Right cardiac atrium (tissue), 5 donors: Measurements from ENCODE around the gene TOP3B. TPM values are rescaled to one million over a fixed set of nuclear protein-coding genes. Genes with fewer than 3 reads are reported as not detected.
A peak's percentile ranks its signal among the peaks of the same experiment; 100 is the strongest.
"Not testable (repeated sequence)": the region's sequence is repeated elsewhere in the genome, so short reads cannot be mapped to it uniquely, and the experiment has no call there.

Experiments
- ATAC-seq, 2 donors: fragments of 200-7000 bp; cut with Tn5 transposase; one replicate each; pipeline versions ENCODE4 v1.8.0 to v1.9.1; 2020; ENCODE audit warnings: moderate library complexity in 2 of 2, mild to moderate bottlenecking in 1 of 2
- DNase-seq, 3 donors: peaks; one replicate each; pipeline ENCODE4 v3.0.0-alpha.2; 2020
- H3K27ac ChIP-seq: one replicate; pipeline ENCODE4 v1.5.1; 2013; ENCODE audit warnings: mild to moderate bottlenecking, low read length, control low read depth, moderate library complexity
- H3K27me3 ChIP-seq: one replicate; pipeline ENCODE4 v1.6.1; 2013; ENCODE audit not compliant: control insufficient read depth, insufficient read depth
- H3K4me1 ChIP-seq: one replicate; pipeline ENCODE4 v1.6.1; 2013; ENCODE audit warnings: low read length; ENCODE audit not compliant: control insufficient read depth, insufficient read depth
- H3K4me3 ChIP-seq: one replicate; pipeline ENCODE4 v1.5.1; 2013; ENCODE audit warnings: low read length, control low read depth
- H3K9me3 ChIP-seq: one replicate; pipeline ENCODE4 v1.6.1; 2013; ENCODE audit warnings: low read length; ENCODE audit not compliant: control insufficient read depth
- WGBS: extraction: QIAGEN DNeasy Blood & Tissue Kit; methylation state at CpG from one replicate; pipeline ENCODE4 v1.1.7; 2013; 5-methylcytosine and 5-hydroxymethylcytosine counted together
- intact Hi-C, 4 donors: fragments of 100-400 bp; cut with DNase I; formaldehyde crosslinking; loops; one replicate each; pipeline versions ENCODE4 v1.11.0 to v1.14.0; 2022 to 2023
- polyA plus RNA-seq: library from polyadenylated mRNA; stranded (reverse); fragments of 200-250 nt; gene quantifications from one replicate; pipeline ENCODE4 v1.2.3, GENCODE V29; 2013
- total RNA-seq, 4 donors: library from RNA; stranded (reverse); fragmentation: NEBNext Ultra II Directional; extraction: Animal tissue kit (Norgen Biotek cat#: 25700); gene quantifications; one replicate each; pipeline ENCODE4 v1.2.1, GENCODE V29; 2021
- donor health status: healthy with polysubstance abuse.
- donor health status: DM: no; HTN: yes; CAD: no.
- donor health status: DM: no; HTN: no; CAD: no.
- donor health status: DM: no; HTN: yes; CAD: no; lungs with severe emphysema.
- donor health status: DM: yes; HTN: yes; CAD: no.

TOP3B gene
- total and polyA plus RNA-seq, 5 donors: 11.1 to 17.8 (median 12.8) TPM

GRCh38 chr22:21939935-21940334 is 42.7 kb downstream of the TOP3B start:
- not testable (repeated sequence) for H3K27me3 ChIP-seq, H3K9me3 ChIP-seq, ATAC-seq, H3K4me3 ChIP-seq, DNase-seq
- WGBS: 71% methylated on average over 5 of the region's 5 CpGs
- peak overlapping the region; percentile 98 for H3K27ac ChIP-seq
- intact Hi-C loops: loop anchor here in 2 of 4 donors (5.0 to 10.0 kb wide), 3 partner anchors 165 to 228 kb away; no protein-coding TSS in a partner anchor
- H3K4me1 ChIP-seq: peaks cover 35% of the 10 kb centered on the region

GRCh38 chr22:21939461-21939913 is 43.1 kb downstream of the TOP3B start:
- Histone ChIP-seq H3K27ac (peak overlapping the region; percentile 98), H3K9me3 (no peaks in the 10 kb centered on the region), H3K4me1 (peaks cover 35% of the 10 kb centered on the region), H3K4me3 (no peak overlapping the region), H3K27me3 (no peaks in the 10 kb centered on the region)
- intact Hi-C loops: loop anchor here in 2 of 4 donors (5.0 to 10.0 kb wide), 2 partner anchors 165 to 227 kb away; no protein-coding TSS in a partner anchor
- DNase-seq: peak in 2 of 3 donors; percentile 58 to 69
- 45% methylated on average over 10 of the region's 10 CpGs for WGBS
- ATAC-seq: no peak

- no peaks in the 10 kb centered on the region for H3K9me3 ChIP-seq
- ATAC-seq: no peak
- no peak overlapping the region for H3K4me3 ChIP-seq
- intact Hi-C loops: loop anchor here in 3 of 4 donors (1.0 to 10.0 kb wide), 3 partner anchors 164 to 227 kb away; no protein-coding TSS in a partner anchor
- WGBS: 65% methylated on average over 11 of the region's 11 CpGs
- no peaks in the 10 kb centered on the region for H3K27me3 ChIP-seq
- peaks cover 33% of the 10 kb centered on the region for H3K4me1 ChIP-seq
- DNase-seq: no peak
- H3K27ac ChIP-seq: peak overlapping the region; percentile 98
These were observed 43.7 kb downstream of the TOP3B start for GRCh38 chr22:21938906-21939305.

GRCh38 chr22:21938071-21938822 is 44.3 kb downstream of the TOP3B start:
- H3K4me1 ChIP-seq: peaks cover 27% of the 10 kb centered on the region
- no peaks in the 10 kb centered on the region for H3K9me3 ChIP-seq
- ATAC-seq (peak; percentile 89 to 91), DNase-seq (peak; percentile 94 to 98 (median 97))
- peak overlapping the region; percentile 56 for H3K4me3 ChIP-seq
- intact Hi-C loops: loop anchor here in 3 of 4 donors (1.0 to 10.0 kb wide), 3 partner anchors 163 to 226 kb away; no protein-coding TSS in a partner anchor
- H3K27ac ChIP-seq: peak overlapping the region; percentile 98
- no peaks in the 10 kb centered on the region for H3K27me3 ChIP-seq
- WGBS: 1% methylated on average over 42 of the region's 42 CpGs

- DNase-seq (peak; percentile 89 to 91 (median 90)), ATAC-seq (peak; percentile 57 to 65)
- H3K27me3 ChIP-seq: no peaks in the 10 kb centered on the region
- intact Hi-C loops: loop anchor here in 3 of 4 donors (1.0 to 10.0 kb wide), 3 partner anchors 163 to 225 kb away; no protein-coding TSS in a partner anchor
- peak overlapping the region; percentile 98 for H3K27ac ChIP-seq
- H3K4me3 ChIP-seq: no peak overlapping the region
- peaks cover 23% of the 10 kb centered on the region for H3K4me1 ChIP-seq
- WGBS: 7% methylated on average over 8 of the region's 8 CpGs
- H3K9me3 ChIP-seq: no peaks in the 10 kb centered on the region
These were observed 44.8 kb downstream of the TOP3B start for GRCh38 chr22:21937821-21938070.

- peaks cover 21% of the 10 kb centered on the region for H3K4me1 ChIP-seq
- DNase-seq (peak; percentile 63 to 77 (median 75)), ATAC-seq (peak in 1 of 2 donors; percentile 4)
- intact Hi-C loops: loop anchor here in 2 of 4 donors (5.0 to 10.0 kb wide), 2 partner anchors 162 to 225 kb away; no protein-coding TSS in a partner anchor
- H3K27me3 ChIP-seq: no peaks in the 10 kb centered on the region
- H3K4me3 ChIP-seq: no peak overlapping the region
- WGBS: 38% methylated on average over 20 of the region's 20 CpGs
- H3K27ac ChIP-seq: peak overlapping the region; percentile 98
- H3K9me3 ChIP-seq: no peaks in the 10 kb centered on the region
These were observed 45.4 kb downstream of the TOP3B start for GRCh38 chr22:21937041-21937820.

- WGBS: 63% methylated on average over 15 of the region's 15 CpGs
- DNase-seq (peak; percentile 45 to 77 (median 72)), ATAC-seq (no peak)
- intact Hi-C loops: loop anchor here in 2 of 4 donors (5.0 to 10.0 kb wide), 2 partner anchors 161 to 224 kb away; no protein-coding TSS in a partner anchor
- H3K27ac ChIP-seq: peak overlapping the region; percentile 60
- H3K4me3 ChIP-seq: no peak overlapping the region
- H3K27me3 ChIP-seq: no peaks in the 10 kb centered on the region
- H3K9me3 ChIP-seq: no peaks in the 10 kb centered on the region
- H3K4me1 ChIP-seq: peaks cover 17% of the 10 kb centered on the region
These were observed 46.3 kb downstream of the TOP3B start for GRCh38 chr22:21936151-21936775.

GRCh38 chr22:21933910-21934309 is 48.7 kb downstream of the TOP3B start:
- Histone ChIP-seq H3K27me3 (no peaks in the 10 kb centered on the region), H3K27ac (no peak overlapping the region), H3K4me3 (no peak overlapping the region), H3K9me3 (no peaks in the 10 kb centered on the region), H3K4me1 (peaks cover 16% of the 10 kb centered on the region)
- 96% methylated on average over 19 of the region's 19 CpGs for WGBS
- intact Hi-C loops: loop anchor here in 1 of 4 donors (10.0 kb wide), 1 partner anchor 159 kb away; no protein-coding TSS in a partner anchor
- no peak for ATAC-seq
- peak in 1 of 3 donors; percentile 44 for DNase-seq

- ATAC-seq (no peak), DNase-seq (peak in 1 of 3 donors; percentile 57)
- Histone ChIP-seq H3K4me1 (peaks cover 14% of the 10 kb centered on the region), H3K4me3 (no peak overlapping the region), H3K27ac (no peak overlapping the region), H3K9me3 (no peaks in the 10 kb centered on the region), H3K27me3 (no peaks in the 10 kb centered on the region)
- WGBS: 94% methylated on average over 23 of the region's 23 CpGs
- intact Hi-C loops: loop anchor here in 1 of 4 donors (10.0 kb wide), 1 partner anchor 159 kb away; no protein-coding TSS in a partner anchor
These were observed 49.2 kb downstream of the TOP3B start for GRCh38 chr22:21933413-21933812.

GRCh38 chr22:21932347-21932746 is 50.2 kb downstream of the TOP3B start:
- ATAC-seq (no peak), DNase-seq (no peak)
- H3K27me3 ChIP-seq: no peaks in the 10 kb centered on the region
- intact Hi-C loops: loop anchor here in 1 of 4 donors (10.0 kb wide), 1 partner anchor 158 kb away; no protein-coding TSS in a partner anchor
- no peaks in the 10 kb centered on the region for H3K9me3 ChIP-seq
- no peak overlapping the region for H3K4me3 ChIP-seq
- 90% methylated on average over 3 of the region's 3 CpGs for WGBS
- no peak overlapping the region for H3K27ac ChIP-seq
- H3K4me1 ChIP-seq: peaks cover 10% of the 10 kb centered on the region
